22Rv1 (cell line): ENCODE results near the gene ABCF3.
"Not testable (repeated sequence)": the region's sequence is repeated elsewhere in the genome, so short reads cannot be mapped to it uniquely, and the experiment has no call there.

Experiments used
- H3K27ac ChIP-seq: fragments of 450-650 bp; 2 replicates; pipeline ENCODE4 v1.5.1; 2017
- ZFX ChIP-seq: fragments of 450-650 bp; IDR thresholded peaks from 2 replicates; pipeline ENCODE4 v1.6.1; 2017; ENCODE audit warnings: antibody characterized with exemption, borderline replicate concordance
- TF ChIP-seq, protein P1 (sequence below): fragments of 450-650 bp; IDR thresholded peaks from 2 replicates; pipeline ENCODE4 v1.5.1; 2017; ENCODE audit warnings: mild to moderate bottlenecking

The ABCF3 gene

DNA sequence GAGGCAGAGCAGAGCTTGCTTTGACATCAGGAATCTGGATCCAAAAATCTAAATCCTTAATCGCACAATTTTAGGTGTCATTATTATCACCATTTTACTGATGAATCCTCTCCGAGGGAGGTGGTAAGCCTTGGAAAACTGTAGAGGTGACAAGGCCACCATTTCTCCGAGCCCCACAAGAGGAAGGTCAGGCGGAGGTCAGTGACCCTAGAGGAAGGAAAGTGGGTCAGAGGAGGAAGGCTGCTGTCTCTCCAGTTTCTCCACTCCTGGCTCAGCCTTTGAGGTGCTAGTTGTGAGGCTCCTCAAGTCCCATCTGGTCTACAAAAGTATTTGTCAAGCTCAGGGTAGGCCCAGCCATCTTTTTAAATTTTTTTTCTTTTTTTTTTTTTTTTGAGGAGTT is 27.6 kb upstream of the ABCF3 start:
- no peak overlapping the region for H3K27ac ChIP-seq
- TF ChIP-seq, protein P1, sequence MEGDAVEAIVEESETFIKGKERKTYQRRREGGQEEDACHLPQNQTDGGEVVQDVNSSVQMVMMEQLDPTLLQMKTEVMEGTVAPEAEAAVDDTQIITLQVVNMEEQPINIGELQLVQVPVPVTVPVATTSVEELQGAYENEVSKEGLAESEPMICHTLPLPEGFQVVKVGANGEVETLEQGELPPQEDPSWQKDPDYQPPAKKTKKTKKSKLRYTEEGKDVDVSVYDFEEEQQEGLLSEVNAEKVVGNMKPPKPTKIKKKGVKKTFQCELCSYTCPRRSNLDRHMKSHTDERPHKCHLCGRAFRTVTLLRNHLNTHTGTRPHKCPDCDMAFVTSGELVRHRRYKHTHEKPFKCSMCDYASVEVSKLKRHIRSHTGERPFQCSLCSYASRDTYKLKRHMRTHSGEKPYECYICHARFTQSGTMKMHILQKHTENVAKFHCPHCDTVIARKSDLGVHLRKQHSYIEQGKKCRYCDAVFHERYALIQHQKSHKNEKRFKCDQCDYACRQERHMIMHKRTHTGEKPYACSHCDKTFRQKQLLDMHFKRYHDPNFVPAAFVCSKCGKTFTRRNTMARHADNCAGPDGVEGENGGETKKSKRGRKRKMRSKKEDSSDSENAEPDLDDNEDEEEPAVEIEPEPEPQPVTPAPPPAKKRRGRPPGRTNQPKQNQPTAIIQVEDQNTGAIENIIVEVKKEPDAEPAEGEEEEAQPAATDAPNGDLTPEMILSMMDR: no peak
- no peak for TF ChIP-seq ZFX

DNA sequence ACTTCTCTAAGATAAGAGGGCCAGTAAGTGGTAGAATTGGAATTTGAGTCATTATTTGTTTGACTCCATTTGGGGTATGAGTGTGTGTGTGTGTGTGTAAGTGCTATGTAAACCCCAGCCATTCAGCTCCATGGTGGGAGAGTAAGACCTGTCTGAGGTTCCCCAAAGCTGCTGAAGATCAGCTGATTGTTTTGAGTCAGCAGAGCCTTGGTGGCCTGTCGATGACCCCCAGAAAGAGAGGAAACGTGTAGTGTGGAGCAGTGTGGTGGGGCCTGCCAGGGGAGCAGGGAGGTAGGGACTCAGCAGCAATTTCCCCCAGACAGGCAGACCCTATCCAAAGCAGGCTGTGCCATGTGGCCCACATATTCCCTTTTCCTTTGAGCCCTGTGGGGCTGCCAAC is 25.5 kb upstream of the ABCF3 start:
- H3K27ac ChIP-seq: no peak overlapping the region
- no peak for TF ChIP-seq ZFX
- TF ChIP-seq, protein P1: no peak

DNA sequence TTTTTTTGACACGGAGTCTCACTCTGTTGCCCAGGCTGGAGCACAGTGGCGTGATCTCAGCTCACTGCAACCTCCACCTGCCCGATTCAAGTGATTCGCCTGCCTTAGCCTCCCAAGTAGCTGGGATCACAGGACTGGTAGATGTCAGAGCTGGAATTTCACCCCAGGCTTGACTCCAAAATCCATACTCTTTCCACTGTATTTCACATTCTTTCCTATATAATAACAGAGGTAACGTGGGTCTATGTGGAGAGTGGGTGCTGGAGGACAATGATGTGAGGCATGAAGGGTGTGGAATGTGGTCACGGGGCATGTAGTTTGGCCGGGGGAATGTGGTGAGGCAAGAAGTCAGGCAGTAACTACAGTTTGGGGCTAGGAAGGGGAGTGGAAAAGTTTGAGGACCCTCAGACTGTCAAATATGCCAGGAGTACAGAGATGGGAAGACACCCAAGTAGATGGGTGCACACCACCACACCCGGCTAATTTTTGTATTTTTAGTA is 23.4 kb upstream of the ABCF3 start:
- H3K27ac ChIP-seq: not testable (repeated sequence)

DNA sequence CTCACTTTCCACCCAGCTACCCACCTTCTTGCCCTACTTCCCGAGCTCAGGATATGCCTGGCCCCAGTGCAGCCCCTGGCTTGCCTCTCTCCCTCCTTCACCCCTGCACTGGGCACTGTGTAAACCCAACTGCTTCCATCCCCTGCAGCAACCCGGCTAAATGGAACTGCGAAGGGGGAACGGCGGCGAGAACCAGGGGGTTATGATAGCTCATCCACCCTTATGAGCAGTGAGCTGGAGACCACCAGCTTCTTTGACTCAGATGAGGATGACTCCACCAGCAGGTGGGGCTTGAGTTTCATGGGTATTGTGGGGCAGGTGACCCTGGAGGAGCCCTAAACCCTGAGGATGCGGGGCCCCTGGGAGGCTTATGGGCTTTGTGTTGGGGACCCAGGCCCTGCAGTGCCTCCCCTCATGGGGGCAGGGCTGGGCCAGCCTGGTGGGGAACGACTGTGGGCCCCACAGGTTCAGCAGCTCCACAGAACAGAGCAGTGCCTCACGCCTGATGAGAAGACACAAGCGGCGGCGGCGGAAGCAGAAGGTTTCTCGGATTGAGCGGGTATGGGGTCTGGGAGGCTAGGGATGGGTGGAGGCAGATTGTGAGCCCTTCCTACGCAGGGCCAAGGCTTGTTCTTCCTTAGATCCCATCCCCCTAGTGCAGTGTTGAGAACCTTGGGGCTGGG is 21.2 kb upstream of the ABCF3 start:
- no peak for TF ChIP-seq ZFX
- TF ChIP-seq, protein P1: no peak
- no peak overlapping the region for H3K27ac ChIP-seq

DNA sequence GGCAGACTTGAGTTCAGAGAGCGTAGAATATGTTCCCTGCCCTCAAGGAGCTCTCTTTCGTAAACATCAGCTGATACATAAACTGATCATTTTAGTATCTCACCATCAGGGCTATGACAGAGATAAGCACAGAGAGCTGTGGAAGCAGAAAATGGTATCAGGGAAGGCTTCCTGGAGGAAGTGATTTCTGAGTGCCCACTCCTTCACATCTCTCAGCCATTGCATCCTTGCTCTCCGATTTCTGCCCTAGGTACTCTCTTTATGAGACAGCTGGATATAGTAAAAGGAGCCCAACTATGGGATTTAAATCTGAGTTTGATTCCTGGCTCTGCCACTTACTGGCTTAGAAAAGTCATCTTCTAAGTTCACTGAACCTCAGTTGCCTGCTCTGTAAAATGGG is 20.5 kb upstream of the ABCF3 start:
- TF ChIP-seq, protein P1: no peak
- no peak for TF ChIP-seq ZFX
- no peak overlapping the region for H3K27ac ChIP-seq

DNA sequence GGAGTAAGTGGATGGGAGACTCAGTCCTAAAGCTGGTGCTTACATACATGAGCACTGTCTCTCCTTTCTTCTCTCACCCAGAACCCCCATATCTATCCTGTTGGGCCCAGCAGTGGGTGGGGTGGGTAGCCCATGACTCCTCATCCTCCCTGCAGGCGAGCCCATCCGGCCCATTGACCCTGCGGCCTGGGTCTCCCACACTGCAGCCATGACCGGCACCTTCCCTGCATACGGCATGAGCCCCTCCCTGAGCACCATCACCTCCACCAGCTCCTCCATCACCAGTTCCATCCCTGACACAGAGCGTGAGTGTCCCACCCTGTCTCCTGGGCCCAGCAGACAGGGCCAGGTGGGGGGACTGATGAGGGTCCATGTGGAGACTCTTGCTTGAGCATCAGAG is 19.3 kb upstream of the ABCF3 start:
- TF ChIP-seq, protein P1: no peak
- TF ChIP-seq ZFX: no peak
- no peak overlapping the region for H3K27ac ChIP-seq

DNA sequence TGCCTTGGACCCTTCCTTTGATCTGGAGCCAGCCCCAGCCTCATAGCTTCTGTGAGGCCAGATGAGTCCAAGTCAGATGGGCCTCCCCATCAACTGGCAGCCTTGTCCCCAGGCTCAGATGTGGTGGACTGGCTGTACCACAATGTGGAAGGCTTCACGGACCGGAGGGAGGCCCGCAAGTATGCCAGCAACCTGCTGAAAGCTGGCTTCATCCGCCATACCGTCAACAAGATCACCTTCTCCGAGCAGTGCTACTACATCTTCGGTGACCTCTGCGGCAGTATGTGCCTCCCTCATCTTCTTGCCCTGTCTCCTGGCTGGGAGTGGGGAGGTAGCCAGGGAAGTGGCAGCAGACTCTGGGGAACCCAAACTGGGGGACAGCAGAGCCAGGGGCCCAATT is 18.2 kb upstream of the ABCF3 start:
- TF ChIP-seq, protein P1: no peak
- no peak for TF ChIP-seq ZFX

More for the DNA sequence above, 18.2 kb upstream of the ABCF3 start:
- no peak overlapping the region for H3K27ac ChIP-seq
